H1 (cell line): ENCODE measurements around the gene POLN. TPM values are rescaled to one million over a fixed set of nuclear protein-coding genes. Genes with fewer than 3 reads are reported as not detected.

Source experiments
- EGR1 ChIP-seq: IDR thresholded peaks from 2 replicates; pipeline ENCODE4 v1.6.1; 2011; ENCODE audit warnings: low read depth, low read length, borderline replicate concordance
- RXRA ChIP-seq: IDR thresholded peaks from 2 replicates; pipeline ENCODE4 v1.6.1; 2011; ENCODE audit warnings: low read depth, mild to moderate bottlenecking, low read length, moderate library complexity; ENCODE audit not compliant: insufficient read depth
- TBP ChIP-seq: IDR thresholded peaks from 2 replicates; pipeline ENCODE4 v1.6.1; 2011; ENCODE audit warnings: low read depth, low read length, improper control_type of control experiment
- polyA plus RNA-seq, 7 experiments: library from polyadenylated mRNA; depleted of rRNA in 3 of 7; stranded (reverse) in 5 of 7; unstranded in 2 of 7; fragments of >200 nt in 5 of 7; fragments of 200-250 nt in 2 of 7; gene quantifications; 1 replicate in 5 of 7; 2 replicates in 1 of 7; 4 replicates in 1 of 7; pipeline versions ENCODE4 v1.2.1 to v1.2.3, GENCODE V29; 2011 to 2013; ENCODE audit warnings: missing spikeins in 2 of 7, mixed read lengths in 2 of 7
- total RNA-seq: library from RNA; stranded (reverse); fragmentation: NEBNext Ultra II Directional; extraction: Animal tissue kit (Norgen Biotek cat#: 25700); gene quantifications from 2 replicates; pipeline ENCODE4 v1.2.1, GENCODE V29; 2021
- TF ChIP-seq, protein P1 (sequence below), 3 experiments: IDR thresholded peaks; 1 replicate in 2 of 3; 2 replicates in 1 of 3; pipeline versions ENCODE4 v1.5.1 to v1.6.1; 2011; ENCODE audit warnings: low read length in 3 of 3, mild to moderate bottlenecking in 3 of 3, inconsistent platforms in 2 of 3, low read depth in 1 of 3, moderate library complexity in 1 of 3; ENCODE audit not compliant: insufficient read depth in 1 of 3; ENCODE audit errors: control extremely low read depth in 1 of 3

POLN gene
- total and polyA plus RNA-seq, 2 of the 8 experiments (the other 6 are each of a cell fraction or from before 2014, with no cell fraction given): 0.98 to 1.5 TPM

DNA sequence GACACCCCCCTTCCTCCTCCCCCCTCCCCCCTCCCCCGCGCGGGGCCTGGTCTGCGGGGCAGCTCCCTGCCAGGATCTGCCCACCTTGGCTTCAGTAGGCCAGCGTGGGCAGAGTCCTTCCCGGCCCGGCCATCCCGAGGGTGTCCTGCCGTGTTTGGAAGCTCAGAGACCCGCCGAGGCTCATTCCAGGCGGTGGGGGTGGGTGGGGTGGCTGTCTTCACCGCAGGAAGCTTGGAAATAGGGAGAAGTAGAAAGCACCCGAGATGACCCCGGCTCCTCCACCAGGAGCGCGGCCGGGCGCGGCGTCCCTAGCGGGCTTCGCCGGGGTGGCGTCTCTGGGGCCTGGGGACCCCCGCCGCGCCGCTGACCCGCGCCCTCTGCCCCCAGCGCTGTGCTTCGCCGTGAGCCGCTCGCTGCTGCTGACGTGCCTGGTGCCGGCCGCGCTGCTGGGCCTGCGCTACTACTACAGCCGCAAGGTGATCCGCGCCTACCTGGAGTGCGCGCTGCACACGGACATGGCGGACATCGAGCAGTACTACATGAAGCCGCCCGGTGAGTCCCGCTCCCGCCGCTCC, 181.2 kb downstream of the POLN start (continued):
- TF ChIP-seq, protein P1, sequence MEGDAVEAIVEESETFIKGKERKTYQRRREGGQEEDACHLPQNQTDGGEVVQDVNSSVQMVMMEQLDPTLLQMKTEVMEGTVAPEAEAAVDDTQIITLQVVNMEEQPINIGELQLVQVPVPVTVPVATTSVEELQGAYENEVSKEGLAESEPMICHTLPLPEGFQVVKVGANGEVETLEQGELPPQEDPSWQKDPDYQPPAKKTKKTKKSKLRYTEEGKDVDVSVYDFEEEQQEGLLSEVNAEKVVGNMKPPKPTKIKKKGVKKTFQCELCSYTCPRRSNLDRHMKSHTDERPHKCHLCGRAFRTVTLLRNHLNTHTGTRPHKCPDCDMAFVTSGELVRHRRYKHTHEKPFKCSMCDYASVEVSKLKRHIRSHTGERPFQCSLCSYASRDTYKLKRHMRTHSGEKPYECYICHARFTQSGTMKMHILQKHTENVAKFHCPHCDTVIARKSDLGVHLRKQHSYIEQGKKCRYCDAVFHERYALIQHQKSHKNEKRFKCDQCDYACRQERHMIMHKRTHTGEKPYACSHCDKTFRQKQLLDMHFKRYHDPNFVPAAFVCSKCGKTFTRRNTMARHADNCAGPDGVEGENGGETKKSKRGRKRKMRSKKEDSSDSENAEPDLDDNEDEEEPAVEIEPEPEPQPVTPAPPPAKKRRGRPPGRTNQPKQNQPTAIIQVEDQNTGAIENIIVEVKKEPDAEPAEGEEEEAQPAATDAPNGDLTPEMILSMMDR (IDR thresholded peaks at IDR 0.05; ENCODE audit: control extremely low read depth in 1 of 3, insufficient read depth in 1 of 3, low read depth in 1 of 3, low read length in 3 of 3): peak in 2 of 3 experiments; percentile 2 to 25; a peak in 2 of 4 replicates
- TF ChIP-seq EGR1 (no peak), RXRA (no peak), TBP (no peak)
